NCI-H82 treated with DMSO at 0.1 percent for 48 hours (cell line): Measurements from ENCODE around the gene CCDC134.
A peak's percentile ranks its signal among the peaks of the same experiment; 100 is the strongest.

Experiments
- DNase-seq: peaks from one replicate; lab custom pipeline; 2025; ENCODE audit not compliant: unreplicated experiment; lab: John Stamatoyannopoulos, UW

The CCDC134 gene

GRCh38 chr22:41782751-41783150 is 17.7 kb upstream of the CCDC134 start:
- DNase-seq: no peak

- DNase-seq: peak; percentile 95
These were observed 13.1 kb upstream of the CCDC134 start for GRCh38 chr22:41787331-41787730.

- no peak for DNase-seq
These were observed 6.6 kb upstream of the CCDC134 start for GRCh38 chr22:41793871-41794270.

GRCh38 chr22:41798736-41799135 is 1.7 kb upstream of the CCDC134 start:
- DNase-seq: no peak

GRCh38 chr22:41799486-41800347 is 762 bp upstream of the CCDC134 start:
- no peak for DNase-seq

GRCh38 chr22:41801147-41801819 is 804 bp downstream of the CCDC134 start:
- no peak for DNase-seq

GRCh38 chr22:41801886-41802285 is 1.4 kb downstream of the CCDC134 start:
- DNase-seq: no peak

- DNase-seq: no peak
These were observed 5.2 kb downstream of the CCDC134 start for GRCh38 chr22:41805639-41806038.

GRCh38 chr22:41808400-41808799 is 7.9 kb downstream of the CCDC134 start:
- no peak for DNase-seq

GRCh38 chr22:41810022-41810421 is 9.5 kb downstream of the CCDC134 start:
- DNase-seq: no peak

- DNase-seq: no peak
These were observed 12.5 kb downstream of the CCDC134 start for GRCh38 chr22:41812805-41813545.

- DNase-seq: no peak
These were observed 13.4 kb downstream of the CCDC134 start for GRCh38 chr22:41813726-41814410.

GRCh38 chr22:41815716-41816115 is 15.2 kb downstream of the CCDC134 start:
- DNase-seq: no peak

- peak; percentile 63 for DNase-seq
These were observed 15.8 kb downstream of the CCDC134 start for GRCh38 chr22:41816241-41816640.

- no peak for DNase-seq
These were observed 16.4 kb downstream of the CCDC134 start for GRCh38 chr22:41816871-41817270.

- no peak for DNase-seq
These were observed 17.5 kb downstream of the CCDC134 start for GRCh38 chr22:41818011-41818410.

GRCh38 chr22:41818596-41818995 is 18.1 kb downstream of the CCDC134 start:
- DNase-seq: no peak

- no peak for DNase-seq
These were observed 18.8 kb downstream of the CCDC134 start for GRCh38 chr22:41819257-41819656.

- DNase-seq: no peak
These were observed 20.0 kb downstream of the CCDC134 start for GRCh38 chr22:41820447-41820846.

- DNase-seq: no peak
These were observed 21.2 kb downstream of the CCDC134 start for GRCh38 chr22:41821471-41822316.
